Sigmoid colon (tissue), 7 donors: ENCODE data around the gene ARHGAP12. TPM values are rescaled to one million over a fixed set of nuclear protein-coding genes. Genes with fewer than 3 reads are reported as not detected.

Experiments used
- DNase-seq: peaks from one replicate; pipeline ENCODE4 v3.0.0-alpha.2; 2019
- H3K27ac ChIP-seq, 4 donors: fragments of 200-600 bp; sonication (generic); one replicate each; pipeline ENCODE4 v1.5.1; 2016 to 2019; ENCODE audit warnings: mild to moderate bottlenecking in 1 of 4
- H3K27me3 ChIP-seq, 3 donors: fragments of 200-600 bp; sonication (generic); one replicate each; pipeline ENCODE4 v1.5.1; 2019; ENCODE audit warnings: mild to moderate bottlenecking in 1 of 3
- H3K36me3 ChIP-seq, 4 donors: fragments of 200-600 bp; sonication (generic); one replicate each; pipeline ENCODE4 v1.5.1; 2016 to 2019
- H3K4me1 ChIP-seq, 4 donors: fragments of 200-600 bp; sonication (generic); one replicate each; pipeline ENCODE4 v1.5.1; 2017 to 2019
- H3K4me3 ChIP-seq, 4 donors: fragments of 200-600 bp; sonication (generic); one replicate each; pipeline ENCODE4 v1.5.1; 2017 to 2019; ENCODE audit warnings: mild to moderate bottlenecking in 2 of 4, moderate library complexity in 1 of 4
- H3K9me3 ChIP-seq, 4 donors: fragments of 200-600 bp in 3 of 4; sonication (generic) in 3 of 4; one replicate each; pipeline versions ENCODE4 v1.5.1 to v1.6.1; 2013 to 2019
- CTCF ChIP-seq, 4 experiments: fragments of 450-650 bp in 3 of 4; fragments of 200-600 bp in 1 of 4; IDR thresholded peaks; one replicate each; pipeline ENCODE4 v1.5.1; 2016 to 2019; ENCODE audit warnings: antibody characterized with exemption in 4 of 4, mild to moderate bottlenecking in 3 of 4, moderate library complexity in 2 of 4
- EP300 ChIP-seq, 4 donors: sonication (generic); formaldehyde crosslinking; IDR thresholded peaks; one replicate each; pipeline ENCODE4 v1.6.1; 2017; ENCODE audit warnings: antibody characterized with exemption in 4 of 4
- POLR2A ChIP-seq, 2 donors: fragments of 450-650 bp; IDR thresholded peaks; one replicate each; pipeline ENCODE4 v1.6.1; 2016; ENCODE audit warnings: antibody characterized with exemption in 2 of 2, mild to moderate bottlenecking in 2 of 2, moderate library complexity in 2 of 2
- POLR2AphosphoS5 ChIP-seq, 4 donors: sonication (generic); formaldehyde crosslinking; IDR thresholded peaks; one replicate each; pipeline ENCODE4 v1.6.1; 2017; ENCODE audit warnings: antibody characterized with exemption in 4 of 4
- WGBS, 2 donors: extraction: QIAGEN DNeasy Blood & Tissue Kit; methylation state at CpG; one replicate each; pipeline ENCODE4 v1.1.7; 2013; 5-methylcytosine and 5-hydroxymethylcytosine counted together
- intact Hi-C: fragments of 100-400 bp; cut with DNase I; formaldehyde crosslinking; loops from one replicate; pipeline ENCODE4 v1.15.1; 2023
- polyA plus RNA-seq, 3 donors: library from polyadenylated mRNA; stranded (reverse); fragments of 200-250 nt; gene quantifications; one replicate each; pipeline ENCODE4 v1.2.3, GENCODE V29; 2013
- total RNA-seq, 4 donors: library from RNA; depleted of rRNA; stranded (reverse); fragments of >200 nt; gene quantifications; one replicate each; pipeline ENCODE4 v1.1.0, GENCODE V29; 2016
- donor health status: healthy with polysubstance abuse.
- donor health status: Bipolar disorder and iron deficiency.
- donor health status: healthy.

Gene ARHGAP12
- total and polyA plus RNA-seq, 7 donors: 14.1 to 90.5 (median 44.9) TPM

- no peak for DNase-seq
- WGBS, 2 donors: 48 to 86% methylated on average over 9 of the region's 9 CpGs
- Histone ChIP-seq H3K9me3 (no peaks in the 10 kb centered on the region), H3K4me1 (peaks cover 0 to 7% (median 6%) of the 10 kb centered on the region in 4 donors), H3K27me3 (no peaks in the 10 kb centered on the region), H3K27ac (no peak overlapping the region), H3K4me3 (no peak overlapping the region), H3K36me3 (no peaks in the 10 kb centered on the region)
- TF ChIP-seq POLR2AphosphoS5 (IDR thresholded peaks at IDR 0.05) (no peak), EP300 (IDR thresholded peaks at IDR 0.05) (no peak), CTCF (IDR thresholded peaks at IDR 0.05) (no peak), POLR2A (IDR thresholded peaks at IDR 0.05) (no peak)
- intact Hi-C loops: no loop called here
These were observed 8.7 kb upstream of the ARHGAP12 start for GRCh38 chr10:31937371-31937770.

- no peak overlapping the region for H3K27ac ChIP-seq
- H3K36me3 ChIP-seq: no peaks in the 10 kb centered on the region
- H3K9me3 ChIP-seq: no peaks in the 10 kb centered on the region
- intact Hi-C loops: no loop called here
- no peak for DNase-seq
- 12 to 61% methylated on average over 5 of the region's 5 CpGs for WGBS, 2 donors
- H3K4me1 ChIP-seq: peaks cover 0 to 7% (median 6%) of the 10 kb centered on the region in 4 donors
- H3K4me3 ChIP-seq: no peak overlapping the region
- TF ChIP-seq CTCF (IDR thresholded peaks at IDR 0.05) (no peak), POLR2A (IDR thresholded peaks at IDR 0.05) (no peak), POLR2AphosphoS5 (IDR thresholded peaks at IDR 0.05) (no peak), EP300 (IDR thresholded peaks at IDR 0.05) (no peak)
- H3K27me3 ChIP-seq: no peaks in the 10 kb centered on the region
These were observed 8.3 kb upstream of the ARHGAP12 start for GRCh38 chr10:31936933-31937332.

GRCh38 chr10:31936086-31936485 lies 7.5 kb upstream of the ARHGAP12 start:
- DNase-seq: no peak
- Histone ChIP-seq H3K4me1 (peaks cover 0 to 7% (median 5%) of the 10 kb centered on the region in 4 donors), H3K4me3 (no peak overlapping the region), H3K36me3 (no peaks in the 10 kb centered on the region), H3K27me3 (no peaks in the 10 kb centered on the region), H3K27ac (no peak overlapping the region), H3K9me3 (no peaks in the 10 kb centered on the region)
- TF ChIP-seq POLR2A (IDR thresholded peaks at IDR 0.05) (no peak), POLR2AphosphoS5 (IDR thresholded peaks at IDR 0.05) (no peak), EP300 (IDR thresholded peaks at IDR 0.05) (no peak), CTCF (IDR thresholded peaks at IDR 0.05) (no peak)
- intact Hi-C loops: no loop called here
- whole genome bisulfite sequencing, 2 donors: 79 to 86% methylated on average over 1 of the region's 1 CpG

GRCh38 chr10:31935678-31936077 lies 7.0 kb upstream of the ARHGAP12 start:
- Histone ChIP-seq H3K27me3 (no peaks in the 10 kb centered on the region), H3K4me1 (peaks cover 0 to 7% (median 4%) of the 10 kb centered on the region in 4 donors), H3K4me3 (no peak overlapping the region), H3K9me3 (no peaks in the 10 kb centered on the region), H3K27ac (no peak overlapping the region), H3K36me3 (no peaks in the 10 kb centered on the region)
- TF ChIP-seq POLR2AphosphoS5 (IDR thresholded peaks at IDR 0.05) (no peak), EP300 (IDR thresholded peaks at IDR 0.05) (no peak), POLR2A (IDR thresholded peaks at IDR 0.05) (no peak), CTCF (IDR thresholded peaks at IDR 0.05) (no peak)
- DNase-seq: no peak
- intact Hi-C loops: no loop called here
- 89 to 94% methylated on average over 4 of the region's 4 CpGs for WGBS, 2 donors

- Histone ChIP-seq H3K4me3 (no peak overlapping the region), H3K27me3 (no peaks in the 10 kb centered on the region), H3K4me1 (peaks cover 0 to 15% (median 13%) of the 10 kb centered on the region in 4 donors), H3K27ac (no peak overlapping the region), H3K36me3 (no peaks in the 10 kb centered on the region), H3K9me3 (no peaks in the 10 kb centered on the region)
- DNase-seq: no peak
- TF ChIP-seq POLR2A (IDR thresholded peaks at IDR 0.05) (no peak), EP300 (IDR thresholded peaks at IDR 0.05) (no peak), CTCF (IDR thresholded peaks at IDR 0.05) (no peak)
- intact Hi-C loops: no loop called here
These were observed 4.2 kb upstream of the ARHGAP12 start for GRCh38 chr10:31932838-31933237.
